A549 (cell line): ENCODE measurements around the gene IGIP. TPM values are rescaled to one million over a fixed set of nuclear protein-coding genes. Genes with fewer than 3 reads are reported as not detected.

Experiments used
- ATAC-seq, 2 experiments: fragments of 200-7000 bp in 1 of 2; fragments of >200 bp in 1 of 2; cut with Nextera tagmentation in 1 of 2; cut with Tn5 transposase in 1 of 2; 3 replicates each; pipeline versions ENCODE4 v1.8.0 to v1.9.1; 2018 to 2020; ENCODE audit warnings: mild to moderate bottlenecking in 1 of 2, moderate library complexity in 1 of 2
- CTCF ChIA-PET: fragments of 300-600 bp; sonication (Branson Sonifier 250); formaldehyde crosslinking; extraction: SDS; loops from one replicate; lab custom pipeline; 2021; ENCODE audit warnings: antibody characterized with exemption, inconsistent platforms; lab: Yijun Ruan, JAX
- POLR2A ChIA-PET: fragments of 350-600 bp; formaldehyde crosslinking; extraction: SDS; loops from one replicate; lab custom pipeline; 2021; ENCODE audit warnings: antibody characterized with exemption, inconsistent platforms; lab: Yijun Ruan, JAX
- DNase-seq, 2 experiments: peaks; one replicate each; pipeline versions ENCODE4 v3.0.0 to v3.0.0-alpha.2; 2011 to 2016; ENCODE audit warnings: low read depth in 1 of 2, low spot score in 1 of 2
- FAIRE-seq: peaks from 2 replicates; lab custom pipeline; 2011; peaks lifted over from hg19 to GRCh38; lab: Jason Lieb, UNC
- H3K27ac ChIP-seq, 2 experiments: fragments of >200 bp; sonication (Bioruptor Twin); formaldehyde crosslinking; 3 replicates each; pipeline ENCODE4 v1.5.1; 2016 to 2017
- H3K4me1 ChIP-seq: fragments of >200 bp; sonication (Bioruptor Twin); formaldehyde crosslinking; 3 replicates; pipeline ENCODE4 v1.6.1; 2016
- H3K4me2 ChIP-seq: fragments of >200 bp; sonication (Bioruptor Twin); formaldehyde crosslinking; 3 replicates; pipeline ENCODE4 v1.6.1; 2016
- H3K4me3 ChIP-seq: fragments of >200 bp; sonication (Bioruptor Twin); formaldehyde crosslinking; 3 replicates; pipeline ENCODE4 v1.5.1; 2016
- H3K9me3 ChIP-seq: fragments of >200 bp; sonication (Bioruptor Twin); formaldehyde crosslinking; 3 replicates; pipeline ENCODE4 v1.6.1; 2016
- BHLHE40 ChIP-seq: IDR thresholded peaks from 2 replicates; pipeline ENCODE4 v1.6.1; 2012; ENCODE audit warnings: low read depth, low read length, inconsistent platforms
- CBX2 ChIP-seq: fragments of 200-600 bp; sonication (generic); IDR thresholded peaks from 2 replicates; pipeline ENCODE4 v1.6.1; 2016; ENCODE audit warnings: low read depth, mild to moderate bottlenecking, borderline replicate concordance
- EHMT2 ChIP-seq: fragments of 200-600 bp; sonication (generic); IDR thresholded peaks from 2 replicates; pipeline ENCODE4 v1.6.1; 2016; ENCODE audit warnings: antibody characterized with exemption, low read depth, mild to moderate bottlenecking, moderate library complexity
- ESRRA ChIP-seq: fragments of 150-350 bp; IDR thresholded peaks from 2 replicates; pipeline ENCODE4 v1.6.1; 2014; ENCODE audit warnings: mild to moderate bottlenecking, low read length, borderline replicate concordance
- FOSB ChIP-seq: fragments of 250-450 bp; sonication (Bioruptor Pico); IDR thresholded peaks from 2 replicates; pipeline ENCODE4 v1.5.0; 2020; ENCODE audit warnings: mild to moderate bottlenecking, moderate library complexity
- FOXS1 ChIP-seq: fragments of 250-450 bp; sonication (Bioruptor Pico); IDR thresholded peaks from 2 replicates; pipeline ENCODE4 v1.5.0; 2020; ENCODE audit warnings: mild to moderate bottlenecking, moderate library complexity
- HDAC2 ChIP-seq: fragments of 200-600 bp; sonication (generic); IDR thresholded peaks from 2 replicates; pipeline ENCODE4 v1.6.1; 2016
- HEYL ChIP-seq: fragments of 250-450 bp; sonication (Bioruptor Pico); IDR thresholded peaks from 2 replicates; pipeline ENCODE4 v1.8.0; 2021; ENCODE audit warnings: mild to moderate bottlenecking, moderate library complexity
- JUN ChIP-seq, 2 experiments: fragments of >200 bp; sonication (Bioruptor Twin); formaldehyde crosslinking; IDR thresholded peaks; 2 replicates in 1 of 2; 3 replicates in 1 of 2; pipeline ENCODE4 v1.6.1; 2016 to 2017
- JUNB ChIP-seq: fragments of >200 bp; sonication (Bioruptor Twin); formaldehyde crosslinking; IDR thresholded peaks from 2 replicates; pipeline ENCODE4 v1.6.1; 2016
- KDM1A ChIP-seq: fragments of 200-600 bp; sonication (generic); IDR thresholded peaks from 2 replicates; pipeline ENCODE4 v1.6.1; 2016; ENCODE audit warnings: low read depth, mild to moderate bottlenecking
- MYC ChIP-seq: IDR thresholded peaks from 2 replicates; pipeline ENCODE4 v1.6.1; 2012; ENCODE audit warnings: mild to moderate bottlenecking, inconsistent platforms, low read length, improper control_type of control experiment, borderline replicate concordance
- NPAS2 ChIP-seq: fragments of 250-450 bp; sonication (Bioruptor Pico); IDR thresholded peaks from 2 replicates; pipeline ENCODE4 v1.8.0; 2022; ENCODE audit warnings: mild to moderate bottlenecking, moderate library complexity, borderline replicate concordance
- NR3C1 ChIP-seq: fragments of >200 bp; sonication (Bioruptor Twin); formaldehyde crosslinking; IDR thresholded peaks from 3 replicates; pipeline ENCODE4 v1.6.1; 2017
- POLR2A ChIP-seq: IDR thresholded peaks from 2 replicates; pipeline ENCODE4 v1.6.1; 2012; ENCODE audit warnings: mild to moderate bottlenecking, low read length
- RAD21 ChIP-seq, 2 experiments: fragments of >200 bp in 1 of 2; sonication (Bioruptor Twin) in 1 of 2; formaldehyde crosslinking in 1 of 2; IDR thresholded peaks in 1 of 2; conservative IDR thresholded peaks in 1 of 2; 2 replicates in 1 of 2; 3 replicates in 1 of 2; pipeline ENCODE4 v1.6.1; 2012 to 2018; ENCODE audit warnings: inconsistent platforms in 1 of 2
- RCOR1 ChIP-seq: fragments of 150-350 bp; IDR thresholded peaks from 2 replicates; pipeline ENCODE4 v1.6.1; 2014; ENCODE audit warnings: antibody characterized with exemption, low read length, low read depth
- RFX5 ChIP-seq: fragments of 450-650 bp; IDR thresholded peaks from 2 replicates; pipeline ENCODE4 v1.7.1; 2014; ENCODE audit warnings: antibody characterized with exemption, mild to moderate bottlenecking, moderate library complexity
- TP53 ChIP-seq: fragments of 250-450 bp; sonication (Bioruptor Pico); IDR thresholded peaks from 2 replicates; pipeline ENCODE4 v1.5.0; 2021; ENCODE audit warnings: mild to moderate bottlenecking, moderate library complexity
- ZC3H11A ChIP-seq: fragments of 450-650 bp; IDR thresholded peaks from 2 replicates; pipeline ENCODE4 v1.6.1; 2014; ENCODE audit warnings: antibody characterized with exemption, mild to moderate bottlenecking
- WGBS: methylation state at CpG from one replicate; pipeline ENCODE4 v1.1.6; 2017; ENCODE audit errors: missing lambda C conversion rate; 5-methylcytosine and 5-hydroxymethylcytosine counted together
- polyA plus RNA-seq, 4 experiments: library from polyadenylated mRNA; depleted of rRNA in 3 of 4; stranded (reverse); fragments of >200 nt; fragmentation: RNase III in 1 of 4; extraction: RNeasy Plus Mini Kit Qiagen cat#74134 plus additional on column Dnase treatment in 1 of 4; gene quantifications; 2 replicates in 3 of 4; 3 replicates in 1 of 4; pipeline ENCODE4 v1.2.3, GENCODE V29; 2011 to 2017
- TF ChIP-seq, protein P1 (sequence below): fragments of 250-450 bp; sonication (Bioruptor Pico); IDR thresholded peaks from 2 replicates; pipeline ENCODE4 v1.5.0; 2021; ENCODE audit warnings: mild to moderate bottlenecking, moderate library complexity, borderline replicate concordance
- TF ChIP-seq, protein P2 (sequence below): IDR thresholded peaks from 2 replicates; pipeline ENCODE4 v1.6.1; 2012; ENCODE audit warnings: low read depth, borderline replicate concordance
- TF ChIP-seq, protein P3 (sequence below): fragments of >200 bp; sonication (Bioruptor Twin); formaldehyde crosslinking; IDR thresholded peaks from 3 replicates; pipeline ENCODE4 v1.6.1; 2016
- TF ChIP-seq, protein P4 (sequence below): fragments of 150-350 bp; IDR thresholded peaks from 2 replicates; pipeline ENCODE4 v1.6.1; 2014; ENCODE audit warnings: low read depth, mild to moderate bottlenecking, low read length

Gene IGIP
- polyA plus RNA-seq, 2 of the 4 experiments (the other 2 are of a cell fraction) = 0.81 to 1.6 TPM

DNA sequence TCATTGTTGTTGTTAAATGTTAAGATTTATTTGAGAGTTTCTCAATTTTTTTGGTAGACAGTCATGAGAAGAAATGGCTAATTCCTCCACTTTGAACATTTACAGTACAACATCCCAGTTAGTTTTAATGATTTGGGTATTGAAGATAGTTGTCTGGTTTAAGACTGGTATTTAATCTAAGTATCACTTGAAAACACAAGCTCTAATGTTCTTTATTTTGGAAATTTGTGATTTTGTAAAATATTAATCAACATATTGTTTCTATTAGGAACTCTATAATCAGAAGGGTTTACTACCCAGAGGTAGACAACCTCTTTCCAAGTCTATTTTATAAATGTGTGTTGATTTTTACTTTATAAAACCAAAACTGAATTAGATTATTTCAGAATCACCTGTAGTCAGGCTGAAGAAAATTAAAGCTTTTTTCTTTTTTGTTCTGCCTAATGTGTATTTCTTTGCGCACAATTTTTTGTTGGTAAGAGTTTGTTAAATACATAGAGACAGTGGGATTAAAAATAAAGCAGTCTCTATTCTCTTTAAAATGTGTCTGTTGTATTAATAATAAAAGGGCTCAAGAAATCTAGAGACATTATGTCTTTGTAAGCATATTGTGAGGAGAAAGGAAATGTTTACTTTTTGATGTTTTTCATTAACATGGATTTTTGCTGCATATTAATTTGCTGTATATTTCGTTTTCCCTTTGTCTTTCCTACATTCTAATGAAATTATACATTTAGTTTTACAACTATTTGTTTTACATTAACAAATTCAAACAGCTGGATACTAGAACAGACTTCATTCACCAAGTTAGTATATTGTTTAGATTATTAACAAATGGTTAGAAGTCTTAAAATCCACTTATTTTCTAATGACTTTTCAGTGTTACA is 15.7 kb upstream of the IGIP start:
- ATAC-seq (no peak), FAIRE-seq (no peak), DNase-seq (no peak)
- H3K27ac ChIP-seq = no peak overlapping the region
- H3K4me2 ChIP-seq = peak overlapping the region; percentile 98
- H3K4me3 ChIP-seq = no peak overlapping the region; the same call in 2 of the 3 replicates
- POLR2A ChIA-PET = no interaction called here
- H3K9me3 ChIP-seq = no peaks in the 10 kb centered on the region
- 55% methylated on average over 2 of the region's 2 CpGs for WGBS
- CTCF ChIA-PET = interaction anchor here (3.2 kb wide), 2 partner anchors 33 to 36 kb away, joined by 12 to 20 read pairs; no protein-coding TSS in a partner anchor
- no peak for TF ChIP-seq JUNB
- TF ChIP-seq, protein P1, sequence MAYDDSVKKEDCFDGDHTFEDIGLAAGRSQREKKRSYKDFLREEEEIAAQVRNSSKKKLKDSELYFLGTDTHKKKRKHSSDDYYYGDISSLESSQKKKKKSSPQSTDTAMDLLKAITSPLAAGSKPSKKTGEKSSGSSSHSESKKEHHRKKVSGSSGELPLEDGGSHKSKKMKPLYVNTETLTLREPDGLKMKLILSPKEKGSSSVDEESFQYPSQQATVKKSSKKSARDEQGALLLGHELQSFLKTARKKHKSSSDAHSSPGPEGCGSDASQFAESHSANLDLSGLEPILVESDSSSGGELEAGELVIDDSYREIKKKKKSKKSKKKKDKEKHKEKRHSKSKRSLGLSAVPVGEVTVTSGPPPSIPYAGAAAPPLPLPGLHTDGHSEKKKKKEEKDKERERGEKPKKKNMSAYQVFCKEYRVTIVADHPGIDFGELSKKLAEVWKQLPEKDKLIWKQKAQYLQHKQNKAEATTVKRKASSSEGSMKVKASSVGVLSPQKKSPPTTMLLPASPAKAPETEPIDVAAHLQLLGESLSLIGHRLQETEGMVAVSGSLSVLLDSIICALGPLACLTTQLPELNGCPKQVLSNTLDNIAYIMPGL (CRISPR knock-in tag) = no peak
- no peak for TF ChIP-seq KDM1A
- TF ChIP-seq HDAC2 = no peak
- no peak for TF ChIP-seq ZC3H11A
- TF ChIP-seq, protein P2, sequence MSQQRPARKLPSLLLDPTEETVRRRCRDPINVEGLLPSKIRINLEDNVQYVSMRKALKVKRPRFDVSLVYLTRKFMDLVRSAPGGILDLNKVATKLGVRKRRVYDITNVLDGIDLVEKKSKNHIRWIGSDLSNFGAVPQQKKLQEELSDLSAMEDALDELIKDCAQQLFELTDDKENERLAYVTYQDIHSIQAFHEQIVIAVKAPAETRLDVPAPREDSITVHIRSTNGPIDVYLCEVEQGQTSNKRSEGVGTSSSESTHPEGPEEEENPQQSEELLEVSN = no peak
- no peak for TF ChIP-seq BHLHE40
- TF ChIP-seq TP53 (CRISPR knock-in tag) = no peak
- TF ChIP-seq EHMT2 = no peak
- TF ChIP-seq, protein P3, sequence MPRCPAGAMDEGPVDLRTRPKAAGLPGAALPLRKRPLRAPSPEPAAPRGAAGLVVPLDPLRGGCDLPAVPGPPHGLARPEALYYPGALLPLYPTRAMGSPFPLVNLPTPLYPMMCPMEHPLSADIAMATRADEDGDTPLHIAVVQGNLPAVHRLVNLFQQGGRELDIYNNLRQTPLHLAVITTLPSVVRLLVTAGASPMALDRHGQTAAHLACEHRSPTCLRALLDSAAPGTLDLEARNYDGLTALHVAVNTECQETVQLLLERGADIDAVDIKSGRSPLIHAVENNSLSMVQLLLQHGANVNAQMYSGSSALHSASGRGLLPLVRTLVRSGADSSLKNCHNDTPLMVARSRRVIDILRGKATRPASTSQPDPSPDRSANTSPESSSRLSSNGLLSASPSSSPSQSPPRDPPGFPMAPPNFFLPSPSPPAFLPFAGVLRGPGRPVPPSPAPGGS = no peak
- H3K4me1 ChIP-seq = peaks cover 30% of the 10 kb centered on the region

DNA sequence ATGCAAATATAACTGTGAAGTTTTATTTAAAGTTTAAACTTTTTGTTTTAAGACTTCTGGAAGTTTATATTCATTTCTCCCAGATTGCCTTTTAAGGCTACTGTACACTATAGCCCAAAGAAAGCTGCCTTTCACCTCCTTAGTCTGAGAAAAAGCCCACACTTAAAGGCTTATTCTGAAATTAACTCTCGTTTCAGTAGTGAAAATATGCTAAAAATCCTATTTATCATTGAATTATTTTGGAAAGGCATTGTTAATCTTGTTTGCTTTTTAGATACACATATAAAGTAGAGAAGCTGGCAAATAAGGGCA is 15.1 kb upstream of the IGIP start:
- ATAC-seq = no peak
- WGBS = 70% methylated on average over 1 of the region's 1 CpG
- no peak overlapping the region for H3K4me3 ChIP-seq
- FAIRE-seq = no peak
- no peak overlapping the region for H3K27ac ChIP-seq
- H3K4me1 ChIP-seq = peaks cover 36% of the 10 kb centered on the region
- H3K4me2 ChIP-seq = no peak overlapping the region
- ChIA-PET CTCF (interaction anchor here (3.2 kb wide), 1 partner anchor 35 kb away, joined by 20 read pairs; no protein-coding TSS in a partner anchor), POLR2A (no interaction called here)
- no peak for DNase-seq
- no peaks in the 10 kb centered on the region for H3K9me3 ChIP-seq
- no peak for TF ChIP-seq MYC
- no peak for TF ChIP-seq JUN (IDR thresholded peaks at IDR 0.05)
- TF ChIP-seq POLR2A = no peak
- no peak for TF ChIP-seq NPAS2 (CRISPR knock-in tag)
- TF ChIP-seq HEYL (CRISPR knock-in tag) = no peak
- no peak for TF ChIP-seq RAD21 (conservative IDR thresholded peaks at IDR 0.05 in 1 of 2, IDR thresholded peaks at IDR 0.05 in 1 of 2)
- TF ChIP-seq, protein P3 = no peak
- TF ChIP-seq NR3C1 = no peak
- TF ChIP-seq RFX5 = no peak
- TF ChIP-seq FOSB (CRISPR knock-in tag) = no peak
- TF ChIP-seq CBX2 = no peak
- TF ChIP-seq ESRRA = no peak
- TF ChIP-seq, protein P4, sequence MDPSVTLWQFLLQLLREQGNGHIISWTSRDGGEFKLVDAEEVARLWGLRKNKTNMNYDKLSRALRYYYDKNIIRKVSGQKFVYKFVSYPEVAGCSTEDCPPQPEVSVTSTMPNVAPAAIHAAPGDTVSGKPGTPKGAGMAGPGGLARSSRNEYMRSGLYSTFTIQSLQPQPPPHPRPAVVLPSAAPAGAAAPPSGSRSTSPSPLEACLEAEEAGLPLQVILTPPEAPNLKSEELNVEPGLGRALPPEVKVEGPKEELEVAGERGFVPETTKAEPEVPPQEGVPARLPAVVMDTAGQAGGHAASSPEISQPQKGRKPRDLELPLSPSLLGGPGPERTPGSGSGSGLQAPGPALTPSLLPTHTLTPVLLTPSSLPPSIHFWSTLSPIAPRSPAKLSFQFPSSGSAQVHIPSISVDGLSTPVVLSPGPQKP = no peak
- TF ChIP-seq FOXS1 = no peak
- TF ChIP-seq RCOR1 = no peak
- no peak for TF ChIP-seq ZC3H11A
